Measurements from ENCODE around the gene KCNQ1OT1.

GRCh38 chr11:2590965-2591754, 108.6 kb downstream of the KCNQ1OT1 start:
- TF ChIP-seq, protein P1, sequence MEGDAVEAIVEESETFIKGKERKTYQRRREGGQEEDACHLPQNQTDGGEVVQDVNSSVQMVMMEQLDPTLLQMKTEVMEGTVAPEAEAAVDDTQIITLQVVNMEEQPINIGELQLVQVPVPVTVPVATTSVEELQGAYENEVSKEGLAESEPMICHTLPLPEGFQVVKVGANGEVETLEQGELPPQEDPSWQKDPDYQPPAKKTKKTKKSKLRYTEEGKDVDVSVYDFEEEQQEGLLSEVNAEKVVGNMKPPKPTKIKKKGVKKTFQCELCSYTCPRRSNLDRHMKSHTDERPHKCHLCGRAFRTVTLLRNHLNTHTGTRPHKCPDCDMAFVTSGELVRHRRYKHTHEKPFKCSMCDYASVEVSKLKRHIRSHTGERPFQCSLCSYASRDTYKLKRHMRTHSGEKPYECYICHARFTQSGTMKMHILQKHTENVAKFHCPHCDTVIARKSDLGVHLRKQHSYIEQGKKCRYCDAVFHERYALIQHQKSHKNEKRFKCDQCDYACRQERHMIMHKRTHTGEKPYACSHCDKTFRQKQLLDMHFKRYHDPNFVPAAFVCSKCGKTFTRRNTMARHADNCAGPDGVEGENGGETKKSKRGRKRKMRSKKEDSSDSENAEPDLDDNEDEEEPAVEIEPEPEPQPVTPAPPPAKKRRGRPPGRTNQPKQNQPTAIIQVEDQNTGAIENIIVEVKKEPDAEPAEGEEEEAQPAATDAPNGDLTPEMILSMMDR (IDR thresholded peaks at IDR 0.05): no peak
- TF ChIP-seq POLR2A (IDR thresholded peaks at IDR 0.05): no peak
